Middle frontal gyrus (tissue), 1 donor: ENCODE data around the gene PPL.
"Not testable (repeated sequence)": the region's sequence is repeated elsewhere in the genome, so short reads cannot be mapped to it uniquely, and the experiment has no call there.

ENCODE experiments used
- DNase-seq: peaks from one replicate; pipeline ENCODE4 v3.0.0-alpha.2; 2015; ENCODE audit warnings: low spot score; ENCODE audit errors: extremely low spot score

PPL gene

DNA sequence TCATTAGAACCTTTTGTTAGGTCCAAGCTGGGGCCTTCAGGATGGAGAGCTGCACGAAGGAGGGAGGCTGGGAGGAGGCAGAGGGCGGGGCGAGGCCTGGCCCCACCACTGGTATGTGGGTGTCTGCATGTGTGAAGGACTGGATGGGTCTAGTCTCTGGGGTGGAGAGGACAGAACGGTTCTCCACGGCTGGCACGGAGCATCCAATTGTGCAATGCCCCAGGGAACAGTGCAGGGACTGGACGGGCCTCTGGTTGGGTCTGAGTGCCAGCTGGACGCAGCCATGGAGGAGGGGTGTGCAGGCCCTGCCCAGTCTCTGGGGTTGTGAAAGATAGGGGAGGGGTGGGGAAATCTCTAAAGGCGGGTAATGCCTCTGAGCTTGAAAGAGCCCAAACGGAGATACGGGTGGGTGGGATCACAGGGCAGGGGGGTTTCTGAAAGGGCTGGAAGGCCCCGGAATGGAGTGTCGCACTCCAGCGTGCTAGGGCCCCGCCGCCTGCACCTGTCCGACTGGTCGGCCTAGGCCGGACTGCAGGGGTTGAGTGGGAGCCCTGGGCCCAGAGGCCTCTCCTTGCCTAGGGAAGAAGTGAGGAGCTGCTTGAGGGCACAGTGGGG is 1.6 kb downstream of the PPL start:
- DNase-seq = no peak

GRCh38 chr16:4934591-4934990 is 2.4 kb downstream of the PPL start:
- no peak for DNase-seq

- DNase-seq = no peak
These were observed 3.0 kb downstream of the PPL start for GRCh38 chr16:4933871-4934395.

DNA sequence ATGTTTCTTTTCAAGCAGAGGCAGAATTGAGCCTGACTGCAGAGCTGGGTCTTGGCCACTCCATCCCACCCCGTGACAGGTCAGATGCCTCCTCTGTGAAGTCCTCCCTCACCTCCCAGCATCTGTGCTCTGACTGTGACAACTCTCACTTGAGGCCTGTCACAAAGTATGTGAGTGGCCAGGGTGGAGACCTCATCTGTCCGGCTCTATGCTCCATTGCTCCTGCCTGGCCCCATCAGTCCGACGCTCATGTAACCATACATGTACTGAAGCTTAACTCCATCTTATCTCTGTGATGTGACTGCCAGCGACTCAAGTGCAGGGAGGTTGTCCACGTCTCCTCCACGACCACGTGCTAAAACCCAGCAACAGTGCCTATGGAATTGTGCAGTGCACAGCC is 3.5 kb downstream of the PPL start:
- DNase-seq = no peak

DNA sequence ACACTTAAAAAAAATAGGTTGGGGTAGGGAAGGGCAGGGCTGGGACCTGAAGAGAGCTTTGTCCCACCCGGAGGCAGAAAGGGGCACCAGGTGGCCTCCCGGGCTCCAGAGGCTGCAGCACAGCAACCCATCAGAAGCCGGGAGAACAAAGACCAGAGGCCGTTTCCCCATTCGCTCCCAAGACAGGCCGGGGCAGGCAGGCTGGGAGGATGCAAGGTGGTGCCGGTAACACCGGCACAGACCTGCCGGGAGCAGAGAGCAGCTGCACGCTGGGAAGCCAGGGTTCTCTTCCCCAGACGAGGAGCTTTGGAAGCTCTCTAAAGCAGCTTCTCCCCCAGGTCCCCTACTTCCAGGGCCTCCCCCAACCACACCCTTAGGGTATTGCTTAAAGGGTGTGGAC is 5.6 kb downstream of the PPL start:
- DNase-seq = no peak

GRCh38 chr16:4929619-4930018 is 7.3 kb downstream of the PPL start:
- DNase-seq = not testable (repeated sequence)

- no peak for DNase-seq
These were observed 8.7 kb downstream of the PPL start for GRCh38 chr16:4928227-4928626.

GRCh38 chr16:4927661-4928060 is 9.3 kb downstream of the PPL start:
- DNase-seq = no peak

DNA sequence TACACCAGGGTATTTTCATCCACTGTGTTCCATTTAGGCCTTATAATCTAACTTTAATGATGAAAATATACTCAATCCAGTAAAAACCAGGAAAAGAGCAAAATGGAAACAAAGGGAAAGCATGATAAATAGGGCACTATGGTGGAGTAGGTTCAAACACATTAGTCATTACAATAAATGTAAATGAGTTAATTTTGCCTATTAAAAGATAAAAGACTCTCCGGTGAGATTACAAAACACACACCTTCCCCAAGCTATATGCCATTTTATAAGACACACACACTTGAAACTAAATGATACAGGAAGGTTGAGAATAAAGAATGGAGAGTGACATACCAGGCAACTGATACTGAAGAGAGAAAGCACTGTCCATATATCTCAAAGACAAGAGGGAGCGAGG is 10.0 kb downstream of the PPL start:
- no peak for DNase-seq

DNA sequence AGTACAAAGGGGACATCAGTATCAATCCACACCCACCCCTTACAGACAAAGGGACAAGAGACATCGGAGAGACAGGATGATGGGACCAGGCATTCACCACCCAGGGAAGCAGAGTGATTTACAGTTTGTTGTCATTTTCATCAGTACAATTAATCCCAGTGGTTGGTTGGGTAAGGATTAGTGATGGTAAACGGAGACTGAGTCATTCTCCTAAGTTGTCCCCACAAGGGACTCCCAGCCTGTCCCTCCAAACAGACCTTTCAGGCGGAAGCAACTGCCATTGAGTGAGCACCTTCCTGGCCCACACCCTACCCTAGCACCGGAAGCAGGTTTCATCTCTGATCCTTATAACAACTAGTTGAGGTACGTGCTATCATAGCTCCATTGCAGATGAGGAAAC is 11.2 kb downstream of the PPL start:
- no peak for DNase-seq

DNA sequence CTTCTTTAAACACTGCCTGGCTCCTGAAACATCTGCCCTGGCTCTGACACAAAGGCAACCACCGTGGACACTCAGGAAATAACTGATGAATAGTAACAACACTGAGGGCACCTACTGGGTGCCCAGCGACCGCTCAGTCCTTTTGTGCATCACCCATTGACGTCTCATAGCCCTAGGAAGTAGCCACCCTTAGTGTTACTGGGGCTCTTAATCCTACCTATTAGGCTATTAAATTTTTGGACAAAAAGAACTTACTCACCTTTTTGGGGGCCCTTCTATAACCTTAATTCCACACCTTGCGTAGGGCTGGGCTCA is 11.7 kb downstream of the PPL start:
- no peak for DNase-seq

DNA sequence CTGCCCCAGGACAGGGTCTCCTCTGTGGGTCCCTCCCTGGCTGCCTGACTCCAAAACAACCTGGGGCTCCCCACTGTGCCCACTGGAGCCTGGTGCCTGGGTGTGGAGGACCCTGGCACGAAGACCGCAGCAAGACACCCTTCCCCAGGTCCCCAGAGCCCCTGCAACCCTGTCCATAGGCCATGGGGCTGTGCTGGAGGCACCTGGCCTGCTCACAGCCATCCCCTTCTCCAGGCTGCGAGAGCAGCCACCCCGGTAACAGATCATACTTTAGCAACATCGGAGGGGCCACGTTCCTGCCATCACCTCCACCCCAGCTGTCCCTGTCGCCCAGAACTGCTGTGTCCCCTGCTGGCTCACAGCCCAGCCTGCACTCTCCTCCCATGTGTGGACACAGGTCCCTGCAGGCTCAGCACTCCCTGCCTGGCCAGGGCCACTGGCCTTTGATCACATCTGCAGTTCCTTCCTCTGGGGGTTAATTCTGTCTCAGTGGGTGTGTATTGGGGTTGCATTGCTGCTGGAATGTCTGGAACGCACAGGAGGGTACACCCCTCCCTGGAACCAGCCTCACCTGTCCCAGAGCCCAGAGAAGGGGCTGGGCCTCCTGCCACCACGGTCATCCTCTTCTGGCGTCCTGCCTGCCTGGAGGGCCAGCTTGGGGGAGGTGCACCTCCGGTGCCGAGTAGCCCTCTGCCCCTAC is 12.2 kb downstream of the PPL start:
- no peak for DNase-seq

- no peak for DNase-seq
These were observed 13.1 kb downstream of the PPL start for GRCh38 chr16:4923853-4924252.

GRCh38 chr16:4922721-4923342 is 14.1 kb downstream of the PPL start:
- DNase-seq = no peak

GRCh38 chr16:4920826-4921225 is 16.1 kb downstream of the PPL start:
- no peak for DNase-seq

DNA sequence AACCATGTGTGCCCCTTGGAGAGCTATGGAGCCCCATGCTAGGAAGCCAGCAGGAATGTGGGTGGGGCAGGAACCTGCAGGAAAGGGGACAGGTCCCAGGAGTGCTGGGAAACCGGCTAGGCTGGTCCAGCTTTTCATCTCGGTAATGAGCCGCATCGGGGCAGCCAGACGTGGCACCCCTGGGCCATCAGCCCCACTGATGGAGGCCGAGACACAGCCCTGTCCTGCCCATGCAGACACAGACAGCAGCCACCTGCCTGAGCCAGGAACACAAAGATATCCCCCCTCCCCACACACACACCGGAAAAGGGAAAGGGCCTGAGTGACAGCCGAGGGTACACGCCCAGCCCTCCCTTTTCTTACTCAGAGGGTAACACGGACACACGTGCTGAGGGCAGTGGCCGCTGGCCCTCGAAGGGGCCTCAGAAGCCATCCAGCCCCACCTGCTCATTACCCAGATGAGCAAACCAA is 18.1 kb downstream of the PPL start:
- no peak for DNase-seq

DNA sequence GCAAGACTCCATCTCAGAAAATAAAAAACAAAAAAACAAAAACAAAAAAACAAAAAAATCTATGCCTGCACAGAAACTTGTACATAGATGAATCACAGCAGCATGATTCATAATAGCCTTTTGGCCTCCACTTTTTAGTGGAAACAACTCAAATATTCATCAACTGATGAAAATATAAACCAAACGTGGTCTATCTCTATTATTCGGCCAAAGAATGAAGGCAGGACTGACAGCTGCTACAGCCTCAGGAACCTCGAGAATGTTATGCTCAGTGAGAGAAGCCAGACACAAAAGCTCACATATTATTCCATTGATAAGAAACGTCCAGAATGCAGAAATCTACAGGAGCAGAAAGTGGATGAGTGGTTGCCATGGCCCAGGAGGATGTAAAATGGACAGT is 19.8 kb downstream of the PPL start:
- no peak for DNase-seq

DNA sequence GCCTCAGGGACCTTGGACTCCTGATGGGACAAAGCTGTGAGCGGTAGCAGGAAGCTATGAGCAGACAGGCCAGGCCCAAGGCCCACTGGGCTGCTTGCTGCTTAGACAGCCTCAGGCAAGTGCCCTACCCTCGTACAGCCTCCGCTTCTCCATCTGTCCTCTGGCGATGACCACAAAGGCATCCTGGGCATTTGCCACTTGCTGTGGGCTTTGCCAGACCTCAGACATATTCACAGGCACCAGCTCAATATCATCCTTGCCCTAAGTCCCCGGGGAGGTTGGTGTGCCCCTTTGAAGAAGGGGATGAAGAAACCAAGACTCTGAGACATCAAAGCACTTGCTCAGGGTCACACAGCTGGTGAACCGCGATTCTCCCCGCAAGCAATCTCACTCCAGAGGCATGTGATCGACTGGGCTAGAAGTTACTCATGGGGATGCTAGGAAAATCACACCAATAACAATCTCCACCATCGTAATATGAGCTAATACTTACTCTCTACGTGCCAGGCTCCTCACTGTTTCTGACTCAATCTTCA is 21.7 kb downstream of the PPL start:
- no peak for DNase-seq

DNA sequence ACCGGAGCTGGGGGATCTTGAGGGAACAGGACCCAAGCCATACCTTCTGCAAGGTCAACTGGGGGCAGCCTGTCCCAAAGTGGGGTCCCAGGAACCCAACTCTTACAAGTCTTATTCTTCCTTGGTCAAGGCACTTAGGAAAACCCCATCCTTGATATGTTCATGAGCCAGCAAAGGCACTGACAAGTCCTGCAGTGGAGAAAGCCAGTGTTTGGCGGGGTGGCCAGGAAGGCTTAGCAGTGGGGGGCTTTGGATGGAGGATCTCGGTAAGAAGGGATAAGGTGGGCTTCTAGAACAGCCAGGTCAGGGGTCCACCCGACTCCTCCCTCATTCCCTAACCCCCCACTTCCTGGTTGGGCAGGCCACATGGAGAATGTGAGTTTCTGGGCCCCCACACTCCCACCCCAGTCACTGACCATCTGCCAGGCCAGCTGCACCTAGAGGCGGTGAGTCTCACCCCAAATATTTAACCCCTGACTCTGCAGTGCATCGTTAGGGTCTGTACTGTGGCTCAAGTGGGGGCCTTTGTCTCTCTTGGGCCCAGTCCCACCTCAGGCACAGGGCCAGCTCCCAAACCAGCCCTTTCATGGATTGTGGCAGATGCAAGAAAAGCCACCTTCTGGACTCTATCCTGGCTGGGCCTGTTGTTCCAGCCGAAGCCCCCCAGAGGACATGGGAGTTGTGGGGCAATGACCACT is 22.3 kb downstream of the PPL start:
- no peak for DNase-seq

- no peak for DNase-seq
These were observed 23.0 kb downstream of the PPL start for GRCh38 chr16:4913774-4914525.

GRCh38 chr16:4913130-4913773 is 23.7 kb downstream of the PPL start:
- no peak for DNase-seq
